HG02642 (cell line): ENCODE data around the gene KXD1.
"Not testable (repeated sequence)": the region's sequence is repeated elsewhere in the genome, so short reads cannot be mapped to it uniquely, and the experiment has no call there.

ENCODE experiments used
- ATAC-seq: cut with Tn5 transposase; IDR thresholded peaks from one replicate; pipeline ENCODE4 v1.9.1; 2021; ENCODE audit warnings: mild to moderate bottlenecking; ENCODE audit not compliant: unreplicated experiment, poor library complexity

Gene KXD1

GRCh38 chr19:18532168-18532890 lies 25.3 kb upstream of the KXD1 start:
- no peak for ATAC-seq

- no peak for ATAC-seq
Measured at GRCh38 chr19:18533058-18533457, 24.6 kb upstream of the KXD1 start.

GRCh38 chr19:18536475-18536874 lies 21.2 kb upstream of the KXD1 start:
- ATAC-seq = no peak

GRCh38 chr19:18537431-18537830 lies 20.2 kb upstream of the KXD1 start:
- ATAC-seq = no peak

- ATAC-seq = no peak
Measured at GRCh38 chr19:18538115-18538514, 19.6 kb upstream of the KXD1 start.

- no peak for ATAC-seq
Measured at GRCh38 chr19:18539372-18539771, 18.3 kb upstream of the KXD1 start.

- ATAC-seq = not testable (repeated sequence)
Measured at GRCh38 chr19:18540200-18540599, 17.5 kb upstream of the KXD1 start.

GRCh38 chr19:18541258-18541991 lies 16.2 kb upstream of the KXD1 start:
- no peak for ATAC-seq

GRCh38 chr19:18541992-18542940 lies 15.4 kb upstream of the KXD1 start:
- ATAC-seq = no peak

- peak; percentile 97 for ATAC-seq
Measured at GRCh38 chr19:18542941-18543813, 14.5 kb upstream of the KXD1 start, which contains the start of gene FKBP8. FKBP8 (minus strand) TSS chr19:18543573; CDS start chr19:18541970, 1,603 bp downstream.

- ATAC-seq = peak; percentile 60
Measured at GRCh38 chr19:18543814-18544475, 13.7 kb upstream of the KXD1 start.

GRCh38 chr19:18551631-18552030 lies 6.0 kb upstream of the KXD1 start:
- no peak for ATAC-seq

GRCh38 chr19:18558202-18558555 lies 509 bp downstream of the KXD1 start:
- ATAC-seq = no peak

GRCh38 chr19:18558604-18559003 lies 934 bp downstream of the KXD1 start:
- ATAC-seq = no peak

GRCh38 chr19:18559685-18560084 lies 2.0 kb downstream of the KXD1 start:
- no peak for ATAC-seq

GRCh38 chr19:18562086-18562485 lies 4.4 kb downstream of the KXD1 start:
- ATAC-seq = no peak

GRCh38 chr19:18566953-18567352 lies 9.3 kb downstream of the KXD1 start:
- ATAC-seq = no peak

GRCh38 chr19:18568367-18568766 lies 10.7 kb downstream of the KXD1 start:
- no peak for ATAC-seq
